ENCODE measurements around the gene POLR2F.
A peak's percentile ranks its signal among the peaks of the same experiment; 100 is the strongest.
"Not testable (repeated sequence)": the region's sequence is repeated elsewhere in the genome, so short reads cannot be mapped to it uniquely, and the experiment has no call there.

Gene POLR2F

DNA sequence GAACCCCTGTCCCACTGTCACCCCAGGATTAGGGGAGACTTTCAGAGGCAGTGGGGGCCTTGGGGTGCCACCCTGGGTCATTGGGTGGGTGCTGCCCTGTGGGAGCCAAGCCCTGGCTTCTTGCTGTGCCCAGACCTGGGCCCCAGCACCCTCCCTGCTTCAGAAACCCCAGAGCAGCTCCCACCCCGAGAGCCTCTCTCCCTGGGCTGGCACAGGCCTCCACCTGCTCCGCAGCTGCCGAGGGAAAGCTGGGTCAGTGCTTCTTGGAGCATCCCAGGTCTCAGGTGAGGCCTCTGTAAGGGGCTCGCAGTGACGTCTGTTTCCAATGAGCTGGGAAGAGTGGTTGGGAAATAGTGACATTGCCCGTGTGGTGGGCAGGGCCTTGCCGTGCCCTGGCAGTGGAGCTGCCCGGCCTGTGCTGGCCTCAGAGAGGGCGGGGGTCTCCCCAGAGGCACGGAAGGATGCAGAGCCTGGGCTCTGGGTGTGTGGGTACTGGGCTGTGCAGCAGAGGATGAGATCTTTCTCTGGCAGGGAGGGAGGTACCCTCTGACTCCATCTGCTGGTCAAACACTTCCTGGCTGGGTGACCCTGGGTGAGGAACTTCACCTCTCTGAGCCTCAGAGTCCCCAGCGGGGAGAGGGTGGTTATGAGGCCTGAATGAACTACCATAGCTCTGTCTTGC is 23.1 kb upstream of the POLR2F start:
- peak; percentile 31 to 38 for DNase-seq (ENCODE audit: low read depth in 1 of 2, low spot score in 1 of 2)
- in situ Hi-C loops (cut with HindIII; ENCODE audit: low pct_unique_long_range_greater_than_20kb, low sequenced_read_pairs): no loop called here
- no peak for TF ChIP-seq JUND (IDR thresholded peaks at IDR 0.05; ENCODE audit: low read depth)

DNA sequence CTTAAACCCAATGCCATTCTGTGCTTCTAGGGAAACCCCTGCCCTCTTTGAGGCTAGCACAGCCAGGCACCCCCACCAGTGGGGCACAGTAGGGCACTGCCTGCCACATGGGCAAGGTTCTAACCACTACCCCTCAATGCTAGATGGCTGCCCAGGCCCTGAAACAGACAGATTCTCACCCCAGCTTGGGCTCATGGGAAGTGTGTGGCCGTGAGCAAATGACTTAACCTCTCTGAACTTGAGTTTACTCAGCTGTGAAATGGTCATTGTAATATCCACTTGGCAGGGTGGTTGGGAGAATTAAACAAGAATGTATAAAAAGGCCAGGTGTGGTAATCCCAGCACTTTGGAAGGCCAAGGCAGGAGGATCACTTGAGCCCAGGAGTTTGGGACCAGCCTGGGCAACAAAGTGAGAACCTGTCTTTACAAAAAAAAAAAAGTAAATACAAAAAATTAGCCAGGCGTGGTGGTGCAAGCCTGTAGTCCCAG is 22.5 kb upstream of the POLR2F start:
- peak in 1 of 2 experiments; percentile 31 for DNase-seq (ENCODE audit: low read depth in 1 of 2, low spot score in 1 of 2)
- in situ Hi-C loops (cut with HindIII; ENCODE audit: low pct_unique_long_range_greater_than_20kb, low sequenced_read_pairs): no loop called here
- TF ChIP-seq JUND (IDR thresholded peaks at IDR 0.05; ENCODE audit: low read depth): no peak

DNA sequence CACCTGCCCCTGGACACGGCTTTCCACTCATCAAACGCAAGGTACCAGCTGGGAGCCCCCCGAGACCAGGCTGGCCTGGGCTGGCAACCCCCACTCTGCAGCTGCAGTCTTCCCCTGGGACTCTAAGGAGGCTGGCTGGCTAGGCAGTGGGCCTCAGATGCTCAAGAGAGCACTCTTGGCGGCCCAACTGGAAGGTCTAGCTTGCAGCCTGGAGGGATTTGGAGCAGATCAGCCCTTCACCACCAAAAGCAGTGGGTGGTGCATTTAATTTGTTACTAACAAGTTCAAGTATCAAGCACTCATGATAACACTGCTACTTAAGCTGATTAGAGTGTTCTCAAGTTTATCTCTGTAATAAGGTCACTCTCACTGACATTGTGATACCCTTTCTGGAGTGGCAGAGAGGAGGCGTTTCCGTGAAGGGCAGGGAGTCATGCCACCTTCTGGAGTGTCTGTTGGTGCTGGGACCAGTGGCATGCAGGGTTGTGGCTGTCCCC is 21.6 kb upstream of the POLR2F start:
- in situ Hi-C loops (cut with HindIII; ENCODE audit: low pct_unique_long_range_greater_than_20kb, low sequenced_read_pairs): no loop called here
- TF ChIP-seq JUND (IDR thresholded peaks at IDR 0.05; ENCODE audit: low read depth): no peak
- DNase-seq (ENCODE audit: low read depth in 1 of 2, low spot score in 1 of 2): no peak

- no peak for TF ChIP-seq JUND (IDR thresholded peaks at IDR 0.05; ENCODE audit: low read depth)
- no peak for DNase-seq (ENCODE audit: low read depth in 1 of 2, low spot score in 1 of 2)
Observed at GRCh38 chr22:37932401-37932800, 21.1 kb upstream of the POLR2F start.

GRCh38 chr22:37932821-37933578 is 20.5 kb upstream of the POLR2F start:
- no peak for TF ChIP-seq JUND (IDR thresholded peaks at IDR 0.05; ENCODE audit: low read depth)
- peak in 1 of 2 experiments; percentile 45 for DNase-seq (ENCODE audit: low read depth in 1 of 2, low spot score in 1 of 2)
- in situ Hi-C loops (cut with HindIII; ENCODE audit: low pct_unique_long_range_greater_than_20kb, low sequenced_read_pairs): no loop called here

More at GRCh38 chr22:37932401-37932800, 21.1 kb upstream of the POLR2F start:
- in situ Hi-C loops (cut with HindIII; ENCODE audit: low pct_unique_long_range_greater_than_20kb, low sequenced_read_pairs): no loop called here

DNA sequence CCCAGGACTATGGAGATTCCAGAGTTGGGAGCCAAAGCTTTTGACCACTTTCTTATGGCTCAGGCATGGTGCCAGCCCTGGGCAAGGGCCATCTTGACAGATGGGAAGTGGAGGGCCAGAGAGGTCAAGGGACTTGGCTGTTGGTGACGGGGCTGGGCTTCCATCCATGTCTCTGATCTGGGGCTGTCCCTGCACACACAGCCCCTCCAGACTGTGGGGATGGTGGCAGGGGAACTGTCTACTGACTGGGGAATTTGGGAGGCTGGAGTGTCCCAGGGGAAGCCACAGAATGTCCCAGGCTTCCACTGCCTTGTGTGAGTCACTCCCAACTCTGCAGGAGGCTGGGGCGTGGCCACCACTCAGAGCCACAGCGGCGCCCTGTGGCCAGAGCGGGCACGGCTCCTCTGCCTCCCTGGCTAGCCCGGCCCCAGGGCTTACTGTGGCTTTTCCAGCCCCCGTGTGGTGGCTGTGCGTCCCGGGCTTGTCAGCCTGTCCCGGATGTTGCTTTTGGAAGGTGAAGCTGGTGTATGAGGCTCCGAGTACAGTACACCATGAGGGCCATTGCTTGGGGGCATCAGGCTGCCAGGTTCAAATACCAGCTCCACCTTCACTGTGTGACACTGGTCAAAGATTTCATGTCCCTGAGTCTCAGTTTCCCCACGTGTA is 19.7 kb upstream of the POLR2F start:
- DNase-seq (ENCODE audit: low read depth in 1 of 2, low spot score in 1 of 2): peak; percentile 68 to 92
- no peak for TF ChIP-seq JUND (IDR thresholded peaks at IDR 0.05; ENCODE audit: low read depth)
- in situ Hi-C loops (cut with HindIII; ENCODE audit: low pct_unique_long_range_greater_than_20kb, low sequenced_read_pairs): no loop called here

GRCh38 chr22:37940698-37941376 is 12.7 kb upstream of the POLR2F start:
- no peak for TF ChIP-seq JUND (IDR thresholded peaks at IDR 0.05; ENCODE audit: low read depth)
- no peak for DNase-seq (ENCODE audit: low read depth in 1 of 2, low spot score in 1 of 2)
- in situ Hi-C loops (cut with HindIII; ENCODE audit: low pct_unique_long_range_greater_than_20kb, low sequenced_read_pairs): no loop called here

GRCh38 chr22:37942133-37942532 is 11.4 kb upstream of the POLR2F start:
- in situ Hi-C loops (cut with HindIII; ENCODE audit: low pct_unique_long_range_greater_than_20kb, low sequenced_read_pairs): no loop called here
- no peak for TF ChIP-seq JUND (IDR thresholded peaks at IDR 0.05; ENCODE audit: low read depth)
- no peak for DNase-seq (ENCODE audit: low read depth in 1 of 2, low spot score in 1 of 2)

DNA sequence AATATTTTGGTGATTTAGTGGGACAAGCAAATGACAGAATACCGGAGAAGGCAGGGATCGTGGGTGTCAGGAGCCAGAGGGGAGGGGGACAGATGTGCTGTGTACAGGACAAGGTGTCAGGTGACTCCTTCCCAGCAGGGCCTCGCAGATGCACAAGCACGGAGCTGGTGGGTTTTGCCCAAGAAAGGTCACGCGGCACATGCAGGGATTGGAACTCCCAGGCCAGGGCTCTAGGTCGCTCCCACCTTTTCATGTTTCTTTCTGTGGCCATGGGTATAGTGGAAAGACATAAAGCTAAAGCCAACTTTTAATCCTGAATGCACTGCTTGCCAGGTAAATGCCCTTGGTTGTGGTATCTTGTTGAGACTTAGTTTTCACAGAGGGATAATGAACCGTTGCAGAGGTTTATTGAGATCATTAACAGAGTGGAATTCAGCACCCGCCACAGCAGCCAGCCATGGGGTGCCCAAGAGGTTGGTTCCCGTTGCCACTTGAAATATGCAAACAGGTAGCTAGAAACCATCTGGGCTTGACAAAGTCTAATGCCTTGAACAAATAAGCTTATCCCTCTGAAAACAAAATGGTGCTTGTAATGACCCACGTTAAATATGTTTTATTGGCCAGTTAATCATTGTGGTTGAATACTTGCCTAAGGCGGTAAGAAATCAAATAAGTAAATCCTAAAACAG is 10.2 kb upstream of the POLR2F start:
- peak in 1 of 2 experiments; percentile 60 for DNase-seq (ENCODE audit: low read depth in 1 of 2, low spot score in 1 of 2)
- TF ChIP-seq JUND (IDR thresholded peaks at IDR 0.05; ENCODE audit: low read depth): no peak
- in situ Hi-C loops (cut with HindIII; ENCODE audit: low pct_unique_long_range_greater_than_20kb, low sequenced_read_pairs): no loop called here

GRCh38 chr22:37943825-37944198 is 9.7 kb upstream of the POLR2F start:
- TF ChIP-seq JUND (IDR thresholded peaks at IDR 0.05; ENCODE audit: low read depth): no peak
- no peak for DNase-seq (ENCODE audit: low read depth in 1 of 2, low spot score in 1 of 2)
- in situ Hi-C loops (cut with HindIII; ENCODE audit: low pct_unique_long_range_greater_than_20kb, low sequenced_read_pairs): no loop called here

DNA sequence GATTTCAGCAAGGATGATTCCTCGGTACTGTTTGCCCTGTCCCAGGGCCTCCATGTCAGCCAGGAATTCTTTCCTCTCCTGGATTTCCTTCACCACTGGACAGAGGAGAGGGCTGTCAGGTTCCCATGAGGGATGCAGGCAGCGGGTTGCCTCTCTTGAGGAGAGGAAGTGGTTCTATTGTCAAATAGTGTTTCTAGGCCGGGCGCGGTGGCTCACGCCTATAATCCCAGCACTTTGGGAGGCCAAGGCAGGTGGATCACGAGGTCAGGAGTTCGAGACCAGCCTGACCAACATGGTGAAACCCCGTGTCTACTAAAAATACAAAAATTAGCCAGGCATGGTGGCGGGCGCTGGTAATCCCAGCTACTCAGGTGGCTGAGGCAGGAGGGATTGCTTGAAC is 9.1 kb upstream of the POLR2F start:
- in situ Hi-C loops (cut with HindIII; ENCODE audit: low pct_unique_long_range_greater_than_20kb, low sequenced_read_pairs); DNase-seq (ENCODE audit: low read depth in 1 of 2, low spot score in 1 of 2): not testable (repeated sequence)

GRCh38 chr22:37947142-37947795 is 6.2 kb upstream of the POLR2F start:
- DNase-seq (ENCODE audit: low read depth in 1 of 2, low spot score in 1 of 2); in situ Hi-C loops (cut with HindIII; ENCODE audit: low pct_unique_long_range_greater_than_20kb, low sequenced_read_pairs): not testable (repeated sequence)

Measured in T47D (cell line).